Thyroid gland (tissue), 4 donors: ENCODE data around the gene TRPM5.

Experiments used
- CTCF ChIP-seq, 6 experiments: fragments of 200-600 bp in 3 of 6; fragments of 450-650 bp in 3 of 6; sonication (generic) in 3 of 6; IDR thresholded peaks; one replicate each; pipeline ENCODE4 v1.5.1; 2016 to 2019; ENCODE audit warnings: antibody characterized with exemption in 6 of 6, mild to moderate bottlenecking in 2 of 6, inconsistent platforms in 1 of 6, moderate library complexity in 1 of 6
- POLR2A ChIP-seq, 2 donors: fragments of 450-650 bp; IDR thresholded peaks; one replicate each; pipeline ENCODE4 v1.6.1; 2017; ENCODE audit warnings: antibody characterized with exemption in 2 of 2, mild to moderate bottlenecking in 2 of 2, moderate library complexity in 1 of 2

GRCh38 chr11:2416765-2417164 lies 27.5 kb downstream of the TRPM5 start:
- TF ChIP-seq CTCF (IDR thresholded peaks at IDR 0.05) (no peak), POLR2A (IDR thresholded peaks at IDR 0.05) (no peak)
